Lung (tissue), 12 donors: Measurements from ENCODE around the gene FBXO28. TPM values are rescaled to one million over a fixed set of nuclear protein-coding genes. Genes with fewer than 3 reads are reported as not detected.
A peak's percentile ranks its signal among the peaks of the same experiment; 100 is the strongest.

Experiments
- ATAC-seq: fragments of 200-7000 bp; cut with Tn5 transposase; one replicate; pipeline ENCODE4 v1.9.1; 2020; ENCODE audit warnings: moderate number of reproducible peaks; ENCODE audit not compliant: insufficient read depth, low FRiP score
- DNase-seq, 3 donors: peaks; one replicate each; pipeline ENCODE4 v3.0.0-alpha.2; 2013 to 2017
- H3K27ac ChIP-seq, 2 donors: one replicate each; pipeline ENCODE4 v1.5.1; 2013; ENCODE audit warnings: mild to moderate bottlenecking in 2 of 2, moderate library complexity in 2 of 2, control low read depth in 1 of 2, inconsistent platforms in 1 of 2, low read depth in 1 of 2, low read length in 1 of 2
- H3K27me3 ChIP-seq, 3 donors: one replicate each; pipeline ENCODE4 v1.5.1; 2013; ENCODE audit warnings: low read length in 2 of 3; ENCODE audit not compliant: control insufficient read depth in 3 of 3, insufficient read depth in 3 of 3
- H3K36me3 ChIP-seq, 4 donors: one replicate each; pipeline ENCODE4 v1.5.1; 2013; ENCODE audit warnings: low read length in 4 of 4, mild to moderate bottlenecking in 1 of 4, moderate library complexity in 1 of 4; ENCODE audit not compliant: control insufficient read depth in 4 of 4, insufficient read depth in 4 of 4
- H3K4me1 ChIP-seq, 5 donors: one replicate each; pipeline ENCODE4 v1.5.1; 2013; ENCODE audit warnings: low read length in 5 of 5, mild to moderate bottlenecking in 2 of 5, moderate library complexity in 1 of 5; ENCODE audit not compliant: control insufficient read depth in 5 of 5, insufficient read depth in 5 of 5
- H3K4me3 ChIP-seq: one replicate; pipeline ENCODE4 v1.5.1; 2013; ENCODE audit warnings: mild to moderate bottlenecking, control low read depth, moderate library complexity
- H3K9ac ChIP-seq, 2 donors: one replicate each; pipeline ENCODE4 v1.5.1; 2013; ENCODE audit warnings: low read length in 2 of 2, control low read depth in 1 of 2; ENCODE audit not compliant: insufficient read depth in 1 of 2
- H3K9me3 ChIP-seq, 4 donors: one replicate each; pipeline ENCODE4 v1.5.1; 2013; ENCODE audit warnings: low read length in 3 of 4, mild to moderate bottlenecking in 1 of 4, moderate library complexity in 1 of 4; ENCODE audit not compliant: control insufficient read depth in 4 of 4, insufficient read depth in 3 of 4
- WGBS, 2 donors: extraction: QIAGEN DNeasy Blood & Tissue Kit; methylation state at CpG; one replicate each; pipeline ENCODE4 v1.1.7; 2013; 5-methylcytosine and 5-hydroxymethylcytosine counted together
- polyA plus RNA-seq, 2 donors: library from polyadenylated mRNA; stranded (reverse); fragments of 200-250 nt; gene quantifications; one replicate each; pipeline ENCODE4 v1.2.1, GENCODE V29; 2013
- total RNA-seq, 2 donors: library from RNA; depleted of rRNA in 1 of 2; stranded (reverse); fragments of >200 nt in 1 of 2; gene quantifications; one replicate each; pipeline ENCODE4 v1.2.1, GENCODE V29; 2014 to 2021
- TF ChIP-seq, protein P1 (sequence below): IDR thresholded peaks from 2 replicates; pipeline ENCODE4 v1.5.1; 2012; ENCODE audit warnings: mild to moderate bottlenecking; ENCODE audit errors: control extremely low read depth, extremely low read depth
- donor health status: control.
- donor health status: control.
- donor health status: Bipolar disorder and iron deficiency.
- donor health status: healthy.
- donor health status: DM: yes; HTN: yes; CAD: no.

Gene FBXO28
- total and polyA plus RNA-seq, 4 donors, result 10.1 to 41.5 (median 19.7) TPM

DNA sequence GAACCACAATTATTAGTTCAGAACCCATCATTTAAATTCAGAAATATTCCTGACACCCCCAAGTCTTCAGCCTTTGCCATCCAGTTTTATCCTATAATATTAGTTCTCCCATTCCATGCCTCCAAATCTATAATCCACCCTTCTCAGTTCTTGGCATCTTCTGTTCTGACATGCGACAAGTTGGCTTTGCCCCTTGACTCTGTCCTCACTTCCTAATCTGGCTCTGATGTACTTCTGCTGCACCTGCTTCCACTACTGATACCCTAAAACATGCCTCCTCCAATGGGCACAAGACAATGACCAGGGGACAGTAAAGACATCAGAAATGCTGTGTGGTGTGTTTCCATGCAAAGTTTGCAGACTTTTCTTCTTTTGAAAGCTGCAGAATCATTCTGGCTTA, 17.1 kb upstream of the FBXO28 start:
- 89 to 97% methylated on average over 1 of the region's 1 CpG for WGBS, 2 donors
- no peak for ATAC-seq
- no peaks in the 10 kb centered on the region for H3K36me3 ChIP-seq
- no peak overlapping the region for H3K27ac ChIP-seq
- H3K4me1 ChIP-seq, result no peaks in the 10 kb centered on the region
- TF ChIP-seq, protein P1, sequence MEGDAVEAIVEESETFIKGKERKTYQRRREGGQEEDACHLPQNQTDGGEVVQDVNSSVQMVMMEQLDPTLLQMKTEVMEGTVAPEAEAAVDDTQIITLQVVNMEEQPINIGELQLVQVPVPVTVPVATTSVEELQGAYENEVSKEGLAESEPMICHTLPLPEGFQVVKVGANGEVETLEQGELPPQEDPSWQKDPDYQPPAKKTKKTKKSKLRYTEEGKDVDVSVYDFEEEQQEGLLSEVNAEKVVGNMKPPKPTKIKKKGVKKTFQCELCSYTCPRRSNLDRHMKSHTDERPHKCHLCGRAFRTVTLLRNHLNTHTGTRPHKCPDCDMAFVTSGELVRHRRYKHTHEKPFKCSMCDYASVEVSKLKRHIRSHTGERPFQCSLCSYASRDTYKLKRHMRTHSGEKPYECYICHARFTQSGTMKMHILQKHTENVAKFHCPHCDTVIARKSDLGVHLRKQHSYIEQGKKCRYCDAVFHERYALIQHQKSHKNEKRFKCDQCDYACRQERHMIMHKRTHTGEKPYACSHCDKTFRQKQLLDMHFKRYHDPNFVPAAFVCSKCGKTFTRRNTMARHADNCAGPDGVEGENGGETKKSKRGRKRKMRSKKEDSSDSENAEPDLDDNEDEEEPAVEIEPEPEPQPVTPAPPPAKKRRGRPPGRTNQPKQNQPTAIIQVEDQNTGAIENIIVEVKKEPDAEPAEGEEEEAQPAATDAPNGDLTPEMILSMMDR, result no peak
- H3K27me3 ChIP-seq, result peaks cover 0 to 5% (median 0%) of the 10 kb centered on the region in 3 donors
- no peak overlapping the region for H3K4me3 ChIP-seq
- no peak for DNase-seq
- H3K9ac ChIP-seq, result no peak overlapping the region
- no peaks in the 10 kb centered on the region for H3K9me3 ChIP-seq

DNA sequence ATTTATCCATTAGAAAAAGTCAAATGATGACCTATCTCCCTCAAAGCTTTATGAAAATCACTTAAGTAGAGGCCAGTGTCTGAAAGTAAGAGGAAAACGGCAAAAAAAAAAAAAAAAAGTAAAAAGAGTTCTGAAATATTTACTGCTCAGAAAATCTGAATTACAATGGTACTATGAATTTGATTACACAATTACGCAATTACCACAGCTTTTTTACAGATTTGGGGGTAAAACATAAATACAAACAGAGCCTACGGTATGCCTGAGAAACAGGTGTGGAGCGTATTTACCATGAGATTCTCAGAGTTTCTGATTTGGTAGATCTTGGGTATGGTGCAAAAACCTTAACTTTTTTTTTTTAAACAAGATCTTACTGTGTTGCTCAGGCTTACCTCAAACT, 15.9 kb upstream of the FBXO28 start:
- Histone ChIP-seq H3K36me3 (no peaks in the 10 kb centered on the region), H3K4me3 (no peak overlapping the region), H3K9ac (no peak overlapping the region), H3K27me3 (peaks cover 0 to 5% (median 0%) of the 10 kb centered on the region in 3 donors), H3K4me1 (no peaks in the 10 kb centered on the region), H3K27ac (no peak overlapping the region), H3K9me3 (no peaks in the 10 kb centered on the region)
- DNase-seq, result no peak
- 92 to 96% methylated on average over 4 of the region's 4 CpGs for WGBS, 2 donors
- TF ChIP-seq, protein P1, result no peak
- no peak for ATAC-seq

DNA sequence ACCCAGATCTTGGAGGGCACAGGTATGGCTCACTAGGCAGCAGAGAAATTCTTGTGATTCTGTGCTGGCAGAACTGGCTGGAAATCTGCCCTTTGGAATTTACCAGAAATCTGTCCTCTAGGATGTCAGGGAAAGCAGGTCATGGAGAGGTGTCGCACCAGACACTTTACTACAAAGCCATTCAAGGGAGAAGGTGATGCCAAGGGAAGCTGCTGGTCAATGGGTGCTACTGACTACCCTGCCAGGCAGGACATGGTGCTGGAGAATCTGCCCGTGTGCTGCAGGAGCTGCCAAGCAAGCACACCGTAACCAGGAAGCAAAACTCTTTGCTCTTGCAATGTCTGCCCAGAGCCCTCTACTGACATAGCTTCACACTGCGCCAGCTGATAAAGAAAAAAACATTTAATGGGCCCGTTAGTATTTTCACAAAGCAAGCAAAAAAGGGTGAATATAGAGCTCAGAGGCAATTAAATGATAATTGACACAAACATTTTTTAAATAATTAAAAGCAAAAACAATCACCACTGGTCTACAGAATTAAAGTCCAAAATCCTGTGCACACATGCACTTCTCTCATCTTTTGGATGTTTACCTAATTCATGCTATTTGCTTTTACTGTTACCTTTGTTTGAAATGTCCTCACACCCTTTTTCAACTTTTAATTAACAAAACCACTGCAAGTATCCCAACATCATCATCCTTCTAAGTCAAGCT, 7.2 kb upstream of the FBXO28 start:
- peak in 1 of 3 donors; percentile 23 for DNase-seq
- 32 to 42% methylated on average over 5 of the region's 5 CpGs for WGBS, 2 donors
- Histone ChIP-seq H3K9me3 (no peaks in the 10 kb centered on the region), H3K9ac (no peak overlapping the region), H3K36me3 (no peaks in the 10 kb centered on the region), H3K4me3 (no peak overlapping the region), H3K4me1 (peaks cover 0 to 2% (median 0%) of the 10 kb centered on the region in 5 donors), H3K27me3 (peaks cover 0 to 5% (median 0%) of the 10 kb centered on the region in 3 donors), H3K27ac (peak overlapping the region in 1 of 2 donors; percentile 6)
- TF ChIP-seq, protein P1, result no peak
- ATAC-seq, result peak; percentile 82

DNA sequence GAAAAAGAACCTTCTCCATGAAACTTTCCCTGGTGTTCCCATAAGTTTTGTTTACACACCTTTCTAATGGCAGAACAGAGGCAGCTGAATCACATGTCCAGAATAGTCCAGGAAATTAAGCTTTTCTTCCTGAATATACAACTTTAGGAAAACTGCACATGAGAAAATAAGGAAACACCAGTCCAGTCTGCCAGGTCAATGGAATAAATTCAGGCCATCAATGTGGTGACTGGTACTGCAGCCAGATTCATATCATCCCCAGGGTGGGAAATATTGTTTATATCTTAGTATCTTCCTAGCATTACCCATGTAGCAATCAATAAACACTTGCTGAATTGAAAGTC, 6.7 kb upstream of the FBXO28 start:
- H3K9ac ChIP-seq, result no peak overlapping the region
- H3K36me3 ChIP-seq, result no peaks in the 10 kb centered on the region
- TF ChIP-seq, protein P1, result no peak
- no peak for ATAC-seq
- no peak overlapping the region for H3K27ac ChIP-seq
- H3K27me3 ChIP-seq, result peaks cover 0 to 5% (median 0%) of the 10 kb centered on the region in 3 donors
- DNase-seq, result no peak
- H3K9me3 ChIP-seq, result no peaks in the 10 kb centered on the region
- no peak overlapping the region for H3K4me3 ChIP-seq
- peaks cover 0 to 2% (median 0%) of the 10 kb centered on the region in 5 donors for H3K4me1 ChIP-seq
